Sigmoid colon (tissue), 7 donors: Measurements from ENCODE around the gene NPTX2. TPM values are rescaled to one million over a fixed set of nuclear protein-coding genes. Genes with fewer than 3 reads are reported as not detected.

Source experiments
- DNase-seq: peaks from one replicate; pipeline ENCODE4 v3.0.0-alpha.2; 2019
- H3K27ac ChIP-seq, 4 donors: fragments of 200-600 bp; sonication (generic); one replicate each; pipeline ENCODE4 v1.5.1; 2016 to 2019; ENCODE audit warnings: mild to moderate bottlenecking in 1 of 4
- H3K27me3 ChIP-seq, 3 donors: fragments of 200-600 bp; sonication (generic); one replicate each; pipeline ENCODE4 v1.5.1; 2019; ENCODE audit warnings: mild to moderate bottlenecking in 1 of 3
- H3K36me3 ChIP-seq, 4 donors: fragments of 200-600 bp; sonication (generic); one replicate each; pipeline ENCODE4 v1.5.1; 2016 to 2019
- H3K4me1 ChIP-seq, 4 donors: fragments of 200-600 bp; sonication (generic); one replicate each; pipeline ENCODE4 v1.5.1; 2017 to 2019
- H3K4me3 ChIP-seq, 4 donors: fragments of 200-600 bp; sonication (generic); one replicate each; pipeline ENCODE4 v1.5.1; 2017 to 2019; ENCODE audit warnings: mild to moderate bottlenecking in 2 of 4, moderate library complexity in 1 of 4
- H3K9me3 ChIP-seq, 4 donors: fragments of 200-600 bp in 3 of 4; sonication (generic) in 3 of 4; one replicate each; pipeline versions ENCODE4 v1.5.1 to v1.6.1; 2013 to 2019
- CTCF ChIP-seq, 4 experiments: fragments of 450-650 bp in 3 of 4; fragments of 200-600 bp in 1 of 4; IDR thresholded peaks; one replicate each; pipeline ENCODE4 v1.5.1; 2016 to 2019; ENCODE audit warnings: antibody characterized with exemption in 4 of 4, mild to moderate bottlenecking in 3 of 4, moderate library complexity in 2 of 4
- EP300 ChIP-seq, 4 donors: sonication (generic); formaldehyde crosslinking; IDR thresholded peaks; one replicate each; pipeline ENCODE4 v1.6.1; 2017; ENCODE audit warnings: antibody characterized with exemption in 4 of 4
- POLR2A ChIP-seq, 2 donors: fragments of 450-650 bp; IDR thresholded peaks; one replicate each; pipeline ENCODE4 v1.6.1; 2016; ENCODE audit warnings: antibody characterized with exemption in 2 of 2, mild to moderate bottlenecking in 2 of 2, moderate library complexity in 2 of 2
- POLR2AphosphoS5 ChIP-seq, 4 donors: sonication (generic); formaldehyde crosslinking; IDR thresholded peaks; one replicate each; pipeline ENCODE4 v1.6.1; 2017; ENCODE audit warnings: antibody characterized with exemption in 4 of 4
- WGBS, 2 donors: extraction: QIAGEN DNeasy Blood & Tissue Kit; methylation state at CpG; one replicate each; pipeline ENCODE4 v1.1.7; 2013; 5-methylcytosine and 5-hydroxymethylcytosine counted together
- intact Hi-C: fragments of 100-400 bp; cut with DNase I; formaldehyde crosslinking; loops from one replicate; pipeline ENCODE4 v1.15.1; 2023
- polyA plus RNA-seq, 3 donors: library from polyadenylated mRNA; stranded (reverse); fragments of 200-250 nt; gene quantifications; one replicate each; pipeline ENCODE4 v1.2.3, GENCODE V29; 2013
- total RNA-seq, 4 donors: library from RNA; depleted of rRNA; stranded (reverse); fragments of >200 nt; gene quantifications; one replicate each; pipeline ENCODE4 v1.1.0, GENCODE V29; 2016
- donor health status: healthy with polysubstance abuse.
- donor health status: Bipolar disorder and iron deficiency.
- donor health status: healthy.

Gene NPTX2
- total and polyA plus RNA-seq, 7 donors = 0.23 to 21.8 (median 8.1) TPM

GRCh38 chr7:98618786-98619185 lies 1.7 kb downstream of the NPTX2 start:
- H3K27ac ChIP-seq = no peak overlapping the region
- peak overlapping the region in 2 of 4 donors; percentile 38 to 44 for H3K4me3 ChIP-seq
- 7 to 16% methylated on average over 2 of the region's 2 CpGs for WGBS, 2 donors
- no peak for TF ChIP-seq POLR2A (IDR thresholded peaks at IDR 0.05)
- no peak for TF ChIP-seq EP300 (IDR thresholded peaks at IDR 0.05)
- TF ChIP-seq POLR2AphosphoS5 (IDR thresholded peaks at IDR 0.05) = no peak
- TF ChIP-seq CTCF (IDR thresholded peaks at IDR 0.05) = no peak
- intact Hi-C loops = no loop called here
- peaks cover 0 to 31% (median 20%) of the 10 kb centered on the region in 4 donors for H3K4me1 ChIP-seq
- H3K9me3 ChIP-seq = no peaks in the 10 kb centered on the region
- DNase-seq = no peak
- peaks cover 21 to 83% (median 23%) of the 10 kb centered on the region in 3 donors for H3K27me3 ChIP-seq
- H3K36me3 ChIP-seq = no peaks in the 10 kb centered on the region

GRCh38 chr7:98619450-98620321 lies 2.6 kb downstream of the NPTX2 start:
- Histone ChIP-seq H3K4me1 (peaks cover 0 to 31% (median 20%) of the 10 kb centered on the region in 4 donors), H3K27me3 (peaks cover 21 to 80% (median 23%) of the 10 kb centered on the region in 3 donors), H3K9me3 (no peaks in the 10 kb centered on the region), H3K36me3 (no peaks in the 10 kb centered on the region), H3K4me3 (peak overlapping the region in 3 of 4 donors; percentile 9 to 12 (median 12)), H3K27ac (no peak overlapping the region)
- TF ChIP-seq POLR2AphosphoS5 (IDR thresholded peaks at IDR 0.05) (no peak), POLR2A (IDR thresholded peaks at IDR 0.05) (no peak), CTCF (IDR thresholded peaks at IDR 0.05) (no peak), EP300 (IDR thresholded peaks at IDR 0.05) (no peak)
- no peak for DNase-seq
- WGBS, 2 donors = 11 to 26% methylated on average over 27 of the region's 27 CpGs
- intact Hi-C loops = no loop called here

- no peaks in the 10 kb centered on the region for H3K9me3 ChIP-seq
- 62 to 65% methylated on average over 13 of the region's 13 CpGs for WGBS, 2 donors
- no peak overlapping the region for H3K4me3 ChIP-seq
- no peaks in the 10 kb centered on the region for H3K36me3 ChIP-seq
- no peak overlapping the region for H3K27ac ChIP-seq
- intact Hi-C loops = no loop called here
- TF ChIP-seq POLR2AphosphoS5 (IDR thresholded peaks at IDR 0.05) (no peak), CTCF (IDR thresholded peaks at IDR 0.05) (no peak), POLR2A (IDR thresholded peaks at IDR 0.05) (no peak), EP300 (IDR thresholded peaks at IDR 0.05) (no peak)
- H3K27me3 ChIP-seq = peaks cover 13 to 72% (median 16%) of the 10 kb centered on the region in 3 donors
- H3K4me1 ChIP-seq = peaks cover 0 to 24% (median 15%) of the 10 kb centered on the region in 4 donors
- no peak for DNase-seq
Measured at GRCh38 chr7:98621573-98622482, 4.7 kb downstream of the NPTX2 start.

GRCh38 chr7:98622926-98623325 lies 5.8 kb downstream of the NPTX2 start:
- DNase-seq = no peak
- TF ChIP-seq CTCF (IDR thresholded peaks at IDR 0.05) (no peak), POLR2A (IDR thresholded peaks at IDR 0.05) (no peak), POLR2AphosphoS5 (IDR thresholded peaks at IDR 0.05) (no peak), EP300 (IDR thresholded peaks at IDR 0.05) (no peak)
- WGBS, 2 donors = 86 to 88% methylated on average over 9 of the region's 9 CpGs
- Histone ChIP-seq H3K27me3 (peaks cover 8 to 72% (median 13%) of the 10 kb centered on the region in 3 donors), H3K27ac (no peak overlapping the region), H3K4me1 (peaks cover 0 to 15% (median 4%) of the 10 kb centered on the region in 4 donors), H3K4me3 (no peak overlapping the region), H3K36me3 (no peaks in the 10 kb centered on the region), H3K9me3 (no peaks in the 10 kb centered on the region)
- intact Hi-C loops = no loop called here
